ENCODE measurements around the gene NLN. TPM values are rescaled to one million over a fixed set of nuclear protein-coding genes. Genes with fewer than 3 reads are reported as not detected.
A peak's percentile ranks its signal among the peaks of the same experiment; 100 is the strongest.

The NLN gene
- total and polyA plus RNA-seq, 2 of the 4 experiments (the other 2 are of a cell fraction): 19.1 to 37.1 TPM

- peak overlapping the region; percentile 83 for H2BK5ac ChIP-seq (ENCODE audit: low read depth, low read length, poor library complexity, severe bottlenecking)
Observed at GRCh38 chr5:65796751-65797316, 74.8 kb downstream of the NLN start.

More at GRCh38 chr5:65796751-65797316, 74.8 kb downstream of the NLN start:
- no peak overlapping the region for H2BK20ac ChIP-seq (ENCODE audit: low read depth, low read length)
- 90% methylated on average over 2 of the region's 8 CpGs; no CpG with 5 or more reads in 1 of the 2 experiments for WGBS, 2 experiments (ENCODE audit: extremely low coverage in 2 of 2, insufficient read length in 1 of 2)
- dilution Hi-C loops (cut with HindIII; ENCODE audit: low sequenced_read_pairs, unreplicated experiment): no loop called here
- H2AK5ac ChIP-seq (ENCODE audit: low read depth, low read length): no peak overlapping the region
- H3K9me3 ChIP-seq (ENCODE audit: control insufficient read depth, insufficient read depth, low read length): no peaks in the 10 kb centered on the region
- H2AFZ ChIP-seq (replicated peaks; ENCODE audit: low read length, poor library complexity): no peak overlapping the region
- DNase-seq (no peak), ATAC-seq (ENCODE audit: low read depth) (no peak)
- ChIA-PET POLR2A (ENCODE audit: unreplicated experiment) (no interaction called here), CTCF (no interaction called here)
- H4K5ac ChIP-seq (ENCODE audit: low read depth, low read length): no peak overlapping the region
- in situ Hi-C loops (cut with MboI; ENCODE audit: low sequenced_read_pairs): no loop called here
- no peak overlapping the region for H3K9ac ChIP-seq (ENCODE audit: low read depth, low read length)
- peaks cover 5% of the 10 kb centered on the region for H3K9me1 ChIP-seq (ENCODE audit: insufficient read depth, low read length)
- H3K18ac ChIP-seq (ENCODE audit: low read depth, low read length): peak overlapping the region; percentile 50; the same call in 1 of the 2 replicates
- no peak overlapping the region for H3K4ac ChIP-seq (ENCODE audit: low read depth, low read length)
- H3K4me3 ChIP-seq (ENCODE audit: insufficient read depth, low read depth, low read length): no peak overlapping the region
- no peak overlapping the region for H2BK120ac ChIP-seq (ENCODE audit: low read depth, low read length)
- no peak overlapping the region; the same call in 2 of the 3 replicates for H2BK15ac ChIP-seq (ENCODE audit: low read depth, low read length)
- intact Hi-C loops (cut with micrococcal nuclease): no loop called here
- H3K14ac ChIP-seq (replicated peaks; ENCODE audit: low read depth, low read length): no peak overlapping the region
- H3K23ac ChIP-seq (ENCODE audit: low read depth, low read length): no peak overlapping the region
- no peaks in the 10 kb centered on the region for H3K27me3 ChIP-seq (ENCODE audit: control insufficient read depth, insufficient read depth, low read length)
- peaks cover 3% of the 10 kb centered on the region for H3K36me3 ChIP-seq (ENCODE audit: control insufficient read depth, insufficient read depth, low read length)
- H3K4me2 ChIP-seq (ENCODE audit: low read depth, low read length): no peak overlapping the region
- no peak overlapping the region for H4K8ac ChIP-seq (ENCODE audit: low read depth in 2 of 2, low read length in 2 of 2)
- TF ChIP-seq CTCF (conservative IDR thresholded peaks at IDR 0.05; ENCODE audit: low read depth, low read length) (no peak), RCOR1 (IDR thresholded peaks at IDR 0.05; ENCODE audit: insufficient replicate concordance, low read length) (no peak), SMC3 (IDR thresholded peaks at IDR 0.05; ENCODE audit: low read depth, low read length) (no peak)
- H3K27ac ChIP-seq (ENCODE audit: insufficient read depth, low read length): no peak overlapping the region
- peaks cover 10% of the 10 kb centered on the region for H3K4me1 ChIP-seq (ENCODE audit: control insufficient read depth, insufficient read depth, low read length)
- no peak overlapping the region for H3K56ac ChIP-seq (ENCODE audit: extremely low read depth, insufficient read depth, low read length)
- H4K20me1 ChIP-seq (ENCODE audit: insufficient read depth, low read length): no peaks in the 10 kb centered on the region
- H2AK9ac ChIP-seq (replicated peaks; ENCODE audit: low read depth, low read length, poor library complexity): no peak overlapping the region
- H4K91ac ChIP-seq (ENCODE audit: insufficient read depth, low read depth, low read length): no peak overlapping the region
- peaks cover 0 to 14% of the 10 kb centered on the region in 2 experiments; a peak in 3 of 4 replicates for H3K79me1 ChIP-seq (ENCODE audit: low read depth in 1 of 2, low read length in 2 of 2)
- no TSS peak for BruUV-seq (replicated peaks)
